GM21360 (cell line): ENCODE measurements around the gene GEMIN2.
A peak's percentile ranks its signal among the peaks of the same experiment; 100 is the strongest.
"Not testable (repeated sequence)": the region's sequence is repeated elsewhere in the genome, so short reads cannot be mapped to it uniquely, and the experiment has no call there.

ENCODE experiments used
- ATAC-seq: cut with Tn5 transposase; IDR thresholded peaks from one replicate; pipeline ENCODE4 v1.9.1; 2021; ENCODE audit warnings: mild to moderate bottlenecking, moderate library complexity; ENCODE audit not compliant: unreplicated experiment

The GEMIN2 gene

DNA sequence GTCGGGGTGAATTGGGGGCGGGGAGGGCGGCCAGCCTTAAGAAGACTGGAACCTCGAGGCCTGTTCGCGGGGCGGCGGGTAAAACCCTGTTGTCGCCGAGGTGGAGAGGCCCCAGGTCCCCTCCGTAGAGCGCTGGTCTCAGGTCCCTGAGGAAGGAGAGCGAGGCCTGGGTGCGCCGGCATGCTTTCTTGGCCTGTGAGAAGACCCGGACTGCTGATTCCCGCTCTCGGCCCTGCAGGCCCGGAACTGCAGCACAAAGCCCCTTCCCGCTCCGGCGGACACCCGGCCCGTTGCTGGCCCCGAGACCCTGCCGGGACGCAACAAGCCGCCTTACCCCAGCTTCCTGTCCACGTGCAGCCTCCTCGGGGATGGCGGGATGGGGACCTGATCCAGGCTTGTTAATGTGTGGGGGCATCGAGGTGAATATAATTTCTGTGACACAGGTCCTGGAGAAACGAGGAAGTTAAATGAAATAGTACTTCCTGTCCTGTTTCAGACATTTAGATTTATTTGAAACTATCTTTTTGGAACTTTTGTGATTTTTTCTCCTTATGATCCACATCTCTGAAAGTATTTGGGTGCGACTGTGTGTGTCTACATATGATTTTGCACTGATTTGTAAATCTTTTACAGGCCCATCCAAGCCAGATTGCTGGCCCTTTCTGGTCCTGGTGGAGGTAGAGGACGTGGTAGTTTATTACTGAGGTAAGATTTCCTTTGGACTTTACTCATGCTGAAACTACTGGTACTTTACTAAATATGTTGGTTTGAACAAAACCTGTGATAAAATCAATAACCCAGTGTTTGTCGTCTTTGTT, 61.5 kb downstream of the GEMIN2 start:
- ATAC-seq: peak; percentile 5

GRCh38 chr14:39176263-39177167, 62.4 kb downstream of the GEMIN2 start:
- no peak for ATAC-seq

GRCh38 chr14:39177168-39177545, 63.0 kb downstream of the GEMIN2 start:
- ATAC-seq: no peak

GRCh38 chr14:39179042-39179441, 64.9 kb downstream of the GEMIN2 start:
- no peak for ATAC-seq

DNA sequence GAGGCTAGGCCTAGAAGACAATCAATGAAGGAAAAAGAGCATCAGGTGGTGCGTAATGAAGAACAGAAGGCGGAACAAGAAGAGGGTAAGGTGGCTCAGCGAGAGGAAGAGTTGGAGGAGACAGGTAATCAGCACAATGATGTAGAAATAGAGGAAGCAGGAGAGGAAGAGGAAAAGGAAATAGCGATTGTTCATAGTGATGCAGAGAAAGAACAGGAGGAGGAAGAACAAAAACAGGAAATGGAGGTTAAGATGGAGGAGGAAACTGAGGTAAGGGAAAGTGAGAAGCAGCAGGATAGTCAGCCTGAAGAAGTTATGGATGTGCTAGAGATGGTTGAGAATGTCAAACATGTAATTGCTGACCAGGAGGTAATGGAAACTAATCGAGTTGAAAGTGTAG, 66.4 kb downstream of the GEMIN2 start:
- ATAC-seq: no peak

DNA sequence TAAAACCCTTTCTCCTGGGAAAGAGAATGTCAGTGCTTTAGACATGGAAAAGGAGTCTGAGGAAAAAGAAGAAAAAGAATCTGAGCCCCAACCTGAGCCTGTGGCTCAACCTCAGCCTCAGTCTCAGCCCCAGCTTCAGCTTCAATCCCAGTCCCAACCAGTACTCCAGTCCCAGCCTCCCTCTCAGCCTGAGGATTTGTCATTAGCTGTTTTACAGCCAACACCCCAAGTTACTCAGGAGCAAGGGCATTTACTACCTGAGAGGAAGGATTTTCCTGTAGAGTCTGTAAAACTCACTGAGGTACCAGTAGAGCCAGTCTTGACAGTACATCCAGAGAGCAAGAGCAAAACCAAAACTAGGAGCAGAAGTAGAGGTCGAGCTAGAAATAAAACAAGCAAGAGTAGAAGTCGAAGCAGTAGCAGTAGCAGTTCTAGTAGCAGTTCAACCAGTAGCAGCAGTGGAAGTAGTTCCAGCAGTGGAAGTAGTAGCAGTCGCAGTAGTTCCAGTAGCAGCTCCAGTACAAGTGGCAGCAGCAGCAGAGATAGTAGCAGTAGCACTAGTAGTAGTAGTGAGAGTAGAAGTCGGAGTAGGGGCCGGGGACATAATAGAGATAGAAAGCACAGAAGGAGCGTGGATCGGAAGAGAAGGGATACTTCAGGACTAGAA, 67.0 kb downstream of the GEMIN2 start:
- ATAC-seq: no peak

DNA sequence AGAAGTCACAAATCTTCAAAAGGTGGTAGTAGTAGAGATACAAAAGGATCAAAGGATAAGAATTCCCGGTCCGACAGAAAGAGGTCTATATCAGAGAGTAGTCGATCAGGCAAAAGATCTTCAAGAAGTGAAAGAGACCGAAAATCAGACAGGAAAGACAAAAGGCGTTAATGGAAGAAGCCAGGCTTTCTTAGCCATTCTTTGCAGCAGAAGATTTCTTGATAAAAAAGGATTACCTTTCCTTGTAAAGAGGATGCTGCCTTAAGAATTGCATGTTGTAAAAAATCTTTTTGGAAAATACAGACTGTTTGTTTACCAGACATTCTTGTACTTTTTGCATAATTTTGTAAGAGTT, 67.5 kb downstream of the GEMIN2 start:
- ATAC-seq: no peak

DNA sequence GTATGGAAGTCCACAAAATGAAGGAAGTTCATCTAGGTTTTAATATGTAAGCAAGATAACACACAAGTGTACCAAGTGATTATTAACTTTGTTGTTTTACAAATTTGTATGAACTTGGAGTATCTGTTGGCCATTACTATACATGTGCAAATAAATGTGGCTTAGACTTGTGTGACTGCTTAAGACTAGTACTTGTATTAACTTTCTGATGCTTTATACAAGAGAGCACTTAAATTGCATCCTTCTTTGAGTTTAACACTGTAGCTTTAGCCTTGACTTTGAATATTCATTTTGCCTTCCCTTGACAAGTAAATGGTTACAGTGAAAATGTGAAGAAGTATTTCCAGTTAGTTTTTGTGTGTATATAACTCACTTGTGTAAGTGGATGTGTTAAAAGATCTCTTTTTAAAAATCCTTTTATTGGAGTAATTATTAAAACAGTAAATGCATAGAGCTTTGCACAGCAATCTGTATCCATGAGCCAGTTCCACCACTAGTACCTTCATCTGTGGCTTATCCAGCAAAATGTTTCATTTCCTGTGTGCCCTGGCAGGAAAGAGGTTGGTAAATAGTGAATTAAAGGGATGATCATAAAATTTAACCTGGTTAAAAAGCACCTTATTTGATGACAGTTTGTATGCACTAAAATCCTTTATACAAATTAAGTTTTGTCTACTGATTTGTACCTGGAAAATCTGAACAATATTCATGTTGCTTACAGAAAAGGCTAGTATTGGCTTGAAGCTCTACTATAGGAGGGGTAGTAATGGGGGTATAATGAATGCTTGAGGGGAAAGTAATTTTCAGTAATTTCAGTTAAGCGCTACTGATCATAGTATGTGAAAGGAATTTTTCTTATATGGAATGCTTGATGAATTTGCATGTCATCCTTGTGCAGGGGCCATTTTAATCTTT, 68.9 kb downstream of the GEMIN2 start:
- no peak for ATAC-seq

- not testable (repeated sequence) for ATAC-seq
These were observed 69.5 kb downstream of the GEMIN2 start for GRCh38 chr14:39183685-39184003.

GRCh38 chr14:39184628-39185255, 70.6 kb downstream of the GEMIN2 start:
- ATAC-seq: no peak

DNA sequence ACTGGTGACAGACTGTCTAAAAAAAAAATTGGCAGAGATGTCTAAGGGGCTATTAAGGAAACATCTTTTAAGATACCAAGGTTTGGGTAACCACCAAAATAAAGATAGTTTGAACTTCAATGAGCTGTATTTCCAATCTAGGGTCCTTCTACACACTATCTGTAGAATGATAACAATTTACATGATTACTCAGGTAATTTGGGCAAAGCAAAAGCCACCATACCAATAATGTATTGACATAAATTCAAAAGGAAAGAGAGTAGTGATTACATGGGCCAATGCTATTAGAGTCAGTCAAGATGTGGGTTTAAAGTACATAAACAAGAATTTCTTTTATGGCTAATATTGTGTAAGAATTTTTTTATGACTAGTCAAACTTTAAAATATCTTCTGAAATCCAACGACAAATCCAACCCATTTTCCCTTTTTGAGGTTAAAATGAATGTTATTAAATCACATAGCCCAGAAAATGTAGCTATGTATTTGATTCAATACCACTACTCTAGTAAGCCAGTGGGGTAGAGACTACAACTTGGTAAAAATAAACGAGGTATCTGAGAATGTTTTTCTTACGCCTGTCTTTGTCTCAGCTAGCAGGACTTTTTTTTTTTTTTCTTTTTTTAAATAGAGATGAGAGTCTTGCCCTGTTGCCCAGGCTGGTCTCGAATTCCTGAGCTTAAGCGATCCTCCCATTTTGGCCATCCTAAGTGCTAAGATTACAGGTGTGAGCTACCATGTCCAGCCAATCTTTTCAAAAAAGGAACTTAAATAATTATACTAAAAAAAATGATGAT, 71.3 kb downstream of the GEMIN2 start:
- no peak for ATAC-seq
